WTC11 (cell line): ENCODE results near the gene PTPRN2. TPM values are rescaled to one million over a fixed set of nuclear protein-coding genes. Genes with fewer than 3 reads are reported as not detected.

ENCODE experiments used
- ATAC-seq: fragments of 200-7000 bp; cut with Tn5 transposase; 2 replicates; pipeline ENCODE4 v1.10.0; 2021; ENCODE audit warnings: mild to moderate bottlenecking, moderate library complexity
- CTCF ChIA-PET: fragments of 300-600 bp; sonication (Branson Sonifier 250); formaldehyde crosslinking; loops from one replicate; lab custom pipeline; 2021; ENCODE audit warnings: antibody characterized with exemption; lab: Charles Lee
- POLR2A ChIA-PET: fragments of 350-600 bp; sonication (Branson Sonifier 250); formaldehyde crosslinking; loops from one replicate; lab custom pipeline; 2021; ENCODE audit warnings: antibody characterized with exemption; lab: Charles Lee
- DNase-seq: peaks from one replicate; pipeline ENCODE4 v3.0.0; 2021; ENCODE audit warnings: low spot score
- H3K27ac Mint-ChIP-seq: 2 replicates; pipeline ENCODE4 v1.8.0; 2021; ENCODE audit warnings: mixed read lengths
- H3K27me3 Mint-ChIP-seq: 2 replicates; pipeline ENCODE4 v1.8.0; 2021; ENCODE audit warnings: low read depth, mild to moderate bottlenecking, moderate library complexity, mixed read lengths
- H3K36me3 Mint-ChIP-seq: 2 replicates; pipeline ENCODE4 v1.8.0; 2021; ENCODE audit warnings: mixed read lengths
- H3K4me1 Mint-ChIP-seq: 2 replicates; pipeline ENCODE4 v1.8.0; 2022; ENCODE audit warnings: mixed read lengths
- H3K4me3 Mint-ChIP-seq: 2 replicates; pipeline ENCODE4 v1.8.0; 2021; ENCODE audit warnings: mild to moderate bottlenecking, moderate library complexity, mixed read lengths
- H3K9me3 Mint-ChIP-seq: 2 replicates; pipeline ENCODE4 v1.8.0; 2021; ENCODE audit warnings: mixed read lengths
- CREB1 ChIP-seq: sonication (generic); formaldehyde crosslinking; IDR thresholded peaks from 2 replicates; pipeline ENCODE4 v1.8.0; 2023; ENCODE audit warnings: mild to moderate bottlenecking, missing genetic modification reagents
- ETV6 ChIP-seq: sonication (generic); formaldehyde crosslinking; IDR thresholded peaks from 2 replicates; pipeline ENCODE4 v1.8.1; 2022; ENCODE audit warnings: mild to moderate bottlenecking, missing genetic modification reagents
- GABPB1 ChIP-seq: sonication (generic); formaldehyde crosslinking; IDR thresholded peaks from 2 replicates; pipeline ENCODE4 v1.8.1; 2023; ENCODE audit warnings: mild to moderate bottlenecking, missing genetic modification reagents
- IRF2 ChIP-seq: sonication (generic); formaldehyde crosslinking; IDR thresholded peaks from 2 replicates; pipeline ENCODE4 v1.8.0; 2022; ENCODE audit warnings: low read depth, missing genetic modification reagents, borderline replicate concordance
- JUN ChIP-seq: sonication (generic); formaldehyde crosslinking; IDR thresholded peaks from 2 replicates; pipeline ENCODE4 v1.8.0; 2023; ENCODE audit warnings: mild to moderate bottlenecking, missing genetic modification reagents
- OVOL2 ChIP-seq: fragments of 250-450 bp; sonication (Bioruptor Pico); IDR thresholded peaks from 2 replicates; pipeline ENCODE4 v1.9.0; 2021; ENCODE audit warnings: mild to moderate bottlenecking, borderline replicate concordance
- RELA ChIP-seq: sonication (generic); formaldehyde crosslinking; IDR thresholded peaks from 2 replicates; pipeline ENCODE4 v1.8.1; 2022; ENCODE audit warnings: missing genetic modification reagents, mild to moderate bottlenecking, borderline replicate concordance
- SP1 ChIP-seq: sonication (generic); formaldehyde crosslinking; conservative IDR thresholded peaks from 2 replicates; pipeline ENCODE4 v1.8.1; 2022; ENCODE audit warnings: missing genetic modification reagents
- TEAD1 ChIP-seq: sonication (generic); formaldehyde crosslinking; IDR thresholded peaks from 2 replicates; pipeline ENCODE4 v1.8.0; 2022; ENCODE audit warnings: mild to moderate bottlenecking, missing genetic modification reagents
- TEAD4 ChIP-seq: sonication (generic); formaldehyde crosslinking; IDR thresholded peaks from 2 replicates; pipeline ENCODE4 v1.8.0; 2022; ENCODE audit warnings: mild to moderate bottlenecking, missing genetic modification reagents
- TP53 ChIP-seq: sonication (generic); formaldehyde crosslinking; IDR thresholded peaks from 2 replicates; pipeline ENCODE4 v1.8.1; 2023; ENCODE audit warnings: mild to moderate bottlenecking, missing genetic modification reagents
- ZBTB21 ChIP-seq: sonication (generic); formaldehyde crosslinking; IDR thresholded peaks from 2 replicates; pipeline ENCODE4 v1.8.1; 2023; ENCODE audit warnings: mild to moderate bottlenecking, missing genetic modification reagents, borderline replicate concordance
- ZNF138 ChIP-seq: sonication (generic); formaldehyde crosslinking; conservative IDR thresholded peaks from 2 replicates; pipeline ENCODE4 v1.8.1; 2022; ENCODE audit warnings: mild to moderate bottlenecking, moderate library complexity, missing genetic modification reagents
- ZNF317 ChIP-seq: sonication (generic); formaldehyde crosslinking; IDR thresholded peaks from 2 replicates; pipeline ENCODE4 v1.8.1; 2023; ENCODE audit warnings: low read depth, mild to moderate bottlenecking, moderate library complexity, missing genetic modification reagents, borderline replicate concordance
- ZNF416 ChIP-seq: fragments of 250-450 bp; sonication (Bioruptor Pico); IDR thresholded peaks from 2 replicates; pipeline ENCODE4 v1.9.0; 2021; ENCODE audit warnings: mild to moderate bottlenecking, inconsistent platforms
- total RNA-seq: library from RNA; stranded (reverse); gene quantifications from 3 replicates; pipeline ENCODE4 v1.2.3, GENCODE V29; 2021
- TF ChIP-seq, protein P1 (sequence below): sonication (generic); formaldehyde crosslinking; IDR thresholded peaks from 2 replicates; pipeline ENCODE4 v1.8.0; 2022; ENCODE audit warnings: mild to moderate bottlenecking, missing genetic modification reagents
- TF ChIP-seq, protein P2 (sequence below): sonication (generic); formaldehyde crosslinking; IDR thresholded peaks from 2 replicates; pipeline ENCODE4 v1.8.1; 2023; ENCODE audit warnings: mild to moderate bottlenecking, missing genetic modification reagents
- TF ChIP-seq, protein P3 (sequence below): sonication (generic); formaldehyde crosslinking; IDR thresholded peaks from 2 replicates; pipeline ENCODE4 v1.8.0; 2022; ENCODE audit warnings: mild to moderate bottlenecking, missing genetic modification reagents
- TF ChIP-seq, protein P4 (sequence below): sonication (generic); formaldehyde crosslinking; IDR thresholded peaks from 2 replicates; pipeline ENCODE4 v1.8.1; 2022; ENCODE audit warnings: low read depth, missing genetic modification reagents, borderline replicate concordance
- TF ChIP-seq, protein P5 (sequence below): sonication (generic); formaldehyde crosslinking; IDR thresholded peaks from 2 replicates; pipeline ENCODE4 v1.8.1; 2023; ENCODE audit warnings: mild to moderate bottlenecking, missing genetic modification reagents, moderate library complexity
- TF ChIP-seq, protein P6 (sequence below): sonication (generic); formaldehyde crosslinking; IDR thresholded peaks from 2 replicates; pipeline ENCODE4 v1.8.1; 2022; ENCODE audit warnings: missing genetic modification reagents, borderline replicate concordance

Gene PTPRN2
- total RNA-seq, 1 experiment from 2014 or later: 4.7 TPM

DNA sequence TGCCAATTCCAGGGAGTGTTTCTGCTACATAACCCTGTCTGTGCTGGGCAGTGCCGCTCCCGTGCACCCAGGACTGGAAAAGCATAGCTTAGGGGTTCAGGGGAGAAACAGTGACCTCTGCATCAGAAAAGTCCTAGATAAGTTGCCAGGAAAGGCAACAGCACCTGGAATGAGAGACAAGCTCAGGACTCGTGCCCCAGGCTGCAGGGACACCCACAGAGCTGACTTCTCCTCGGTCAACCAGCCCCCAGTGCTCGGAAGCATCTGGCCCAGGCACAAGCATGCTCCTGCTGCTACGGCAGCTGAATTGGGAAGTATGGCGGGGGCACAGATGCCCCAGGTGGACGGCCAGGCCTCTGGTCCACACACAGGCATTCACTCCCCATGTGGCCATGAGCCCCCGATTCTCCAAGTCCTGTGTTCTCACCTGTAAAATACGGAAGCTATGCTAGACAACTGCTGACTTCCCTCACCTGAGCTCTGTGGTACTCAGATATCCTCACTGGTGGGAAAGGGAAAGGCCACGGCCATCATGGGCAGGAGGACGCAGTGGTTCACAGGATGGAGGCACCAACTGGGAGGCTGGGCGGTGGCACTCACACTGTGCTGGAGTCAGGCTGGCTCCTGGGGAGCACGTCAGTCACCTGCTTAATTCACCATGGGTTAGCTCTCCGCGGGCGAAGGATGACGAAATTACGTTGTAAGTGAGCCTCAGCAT, 220.5 kb downstream of the PTPRN2 start:
- Mint-ChIP-seq H3K4me1 (no peaks in the 10 kb centered on the region), H3K4me3 (no peak overlapping the region), H3K27ac (no peak overlapping the region), H3K36me3 (no peaks in the 10 kb centered on the region), H3K9me3 (peaks cover 11% of the 10 kb centered on the region), H3K27me3 (no peaks in the 10 kb centered on the region; the same call in 1 of the 2 replicates)
- DNase-seq (no peak), ATAC-seq (no peak)
- CTCF ChIA-PET: no interaction called here
- POLR2A ChIA-PET: no interaction called here
- TF ChIP-seq TEAD1 (CRISPR knock-in tag) (no peak), ZNF138 (CRISPR knock-in tag) (no peak), TEAD4 (CRISPR knock-in tag) (no peak)
- TF ChIP-seq, protein P1, sequence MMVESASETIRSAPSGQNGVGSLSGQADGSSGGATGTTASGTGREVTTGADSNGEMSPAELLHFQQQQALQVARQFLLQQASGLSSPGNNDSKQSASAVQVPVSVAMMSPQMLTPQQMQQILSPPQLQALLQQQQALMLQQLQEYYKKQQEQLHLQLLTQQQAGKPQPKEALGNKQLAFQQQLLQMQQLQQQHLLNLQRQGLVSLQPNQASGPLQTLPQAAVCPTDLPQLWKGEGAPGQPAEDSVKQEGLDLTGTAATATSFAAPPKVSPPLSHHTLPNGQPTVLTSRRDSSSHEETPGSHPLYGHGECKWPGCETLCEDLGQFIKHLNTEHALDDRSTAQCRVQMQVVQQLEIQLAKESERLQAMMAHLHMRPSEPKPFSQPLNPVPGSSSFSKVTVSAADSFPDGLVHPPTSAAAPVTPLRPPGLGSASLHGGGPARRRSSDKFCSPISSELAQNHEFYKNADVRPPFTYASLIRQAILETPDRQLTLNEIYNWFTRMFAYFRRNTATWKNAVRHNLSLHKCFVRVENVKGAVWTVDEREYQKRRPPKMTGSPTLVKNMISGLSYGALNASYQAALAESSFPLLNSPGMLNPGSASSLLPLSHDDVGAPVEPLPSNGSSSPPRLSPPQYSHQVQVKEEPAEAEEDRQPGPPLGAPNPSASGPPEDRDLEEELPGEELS (CRISPR knock-in tag): no peak

DNA sequence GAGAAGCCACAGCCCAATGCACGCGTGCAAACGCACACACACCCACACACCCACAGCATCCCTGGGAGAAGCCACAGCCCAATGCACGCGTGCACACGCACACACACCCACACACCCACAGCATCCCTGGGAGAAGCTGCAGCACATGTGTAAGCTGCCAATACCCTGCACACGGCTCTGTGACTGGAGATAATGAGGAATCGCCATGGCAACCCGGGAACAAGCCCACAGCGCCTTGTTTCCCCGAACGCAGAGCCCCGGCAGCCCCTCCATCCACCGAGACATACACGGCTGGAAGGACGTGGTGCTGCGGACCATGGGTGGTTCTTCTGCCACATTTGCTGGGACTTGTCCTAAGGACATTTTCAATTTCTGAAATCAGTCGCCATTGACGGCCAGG, 221.3 kb downstream of the PTPRN2 start:
- Mint-ChIP-seq H3K36me3 (no peaks in the 10 kb centered on the region), H3K27me3 (peaks cover 2% of the 10 kb centered on the region), H3K9me3 (peaks cover 11% of the 10 kb centered on the region), H3K4me3 (no peak overlapping the region), H3K4me1 (no peaks in the 10 kb centered on the region), H3K27ac (no peak overlapping the region)
- ATAC-seq: no peak
- CTCF ChIA-PET: no interaction called here
- POLR2A ChIA-PET: no interaction called here
- no peak for TF ChIP-seq ZNF416
- TF ChIP-seq TEAD1 (CRISPR knock-in tag): no peak
- TF ChIP-seq ZBTB21 (CRISPR knock-in tag): no peak
- TF ChIP-seq RELA: no peak
- TF ChIP-seq TP53 (CRISPR knock-in tag): no peak
- TF ChIP-seq, protein P2, sequence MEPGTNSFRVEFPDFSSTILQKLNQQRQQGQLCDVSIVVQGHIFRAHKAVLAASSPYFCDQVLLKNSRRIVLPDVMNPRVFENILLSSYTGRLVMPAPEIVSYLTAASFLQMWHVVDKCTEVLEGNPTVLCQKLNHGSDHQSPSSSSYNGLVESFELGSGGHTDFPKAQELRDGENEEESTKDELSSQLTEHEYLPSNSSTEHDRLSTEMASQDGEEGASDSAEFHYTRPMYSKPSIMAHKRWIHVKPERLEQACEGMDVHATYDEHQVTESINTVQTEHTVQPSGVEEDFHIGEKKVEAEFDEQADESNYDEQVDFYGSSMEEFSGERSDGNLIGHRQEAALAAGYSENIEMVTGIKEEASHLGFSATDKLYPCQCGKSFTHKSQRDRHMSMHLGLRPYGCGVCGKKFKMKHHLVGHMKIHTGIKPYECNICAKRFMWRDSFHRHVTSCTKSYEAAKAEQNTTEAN (CRISPR knock-in tag): no peak
- TF ChIP-seq, protein P3, sequence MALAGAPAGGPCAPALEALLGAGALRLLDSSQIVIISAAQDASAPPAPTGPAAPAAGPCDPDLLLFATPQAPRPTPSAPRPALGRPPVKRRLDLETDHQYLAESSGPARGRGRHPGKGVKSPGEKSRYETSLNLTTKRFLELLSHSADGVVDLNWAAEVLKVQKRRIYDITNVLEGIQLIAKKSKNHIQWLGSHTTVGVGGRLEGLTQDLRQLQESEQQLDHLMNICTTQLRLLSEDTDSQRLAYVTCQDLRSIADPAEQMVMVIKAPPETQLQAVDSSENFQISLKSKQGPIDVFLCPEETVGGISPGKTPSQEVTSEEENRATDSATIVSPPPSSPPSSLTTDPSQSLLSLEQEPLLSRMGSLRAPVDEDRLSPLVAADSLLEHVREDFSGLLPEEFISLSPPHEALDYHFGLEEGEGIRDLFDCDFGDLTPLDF (CRISPR knock-in tag): no peak
- no peak for TF ChIP-seq ZNF317
- TF ChIP-seq IRF2: no peak
- TF ChIP-seq ETV6 (CRISPR knock-in tag): no peak
- TF ChIP-seq, protein P4, sequence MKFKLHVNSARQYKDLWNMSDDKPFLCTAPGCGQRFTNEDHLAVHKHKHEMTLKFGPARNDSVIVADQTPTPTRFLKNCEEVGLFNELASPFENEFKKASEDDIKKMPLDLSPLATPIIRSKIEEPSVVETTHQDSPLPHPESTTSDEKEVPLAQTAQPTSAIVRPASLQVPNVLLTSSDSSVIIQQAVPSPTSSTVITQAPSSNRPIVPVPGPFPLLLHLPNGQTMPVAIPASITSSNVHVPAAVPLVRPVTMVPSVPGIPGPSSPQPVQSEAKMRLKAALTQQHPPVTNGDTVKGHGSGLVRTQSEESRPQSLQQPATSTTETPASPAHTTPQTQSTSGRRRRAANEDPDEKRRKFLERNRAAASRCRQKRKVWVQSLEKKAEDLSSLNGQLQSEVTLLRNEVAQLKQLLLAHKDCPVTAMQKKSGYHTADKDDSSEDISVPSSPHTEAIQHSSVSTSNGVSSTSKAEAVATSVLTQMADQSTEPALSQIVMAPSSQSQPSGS (CRISPR knock-in tag): no peak
- no peak for DNase-seq

DNA sequence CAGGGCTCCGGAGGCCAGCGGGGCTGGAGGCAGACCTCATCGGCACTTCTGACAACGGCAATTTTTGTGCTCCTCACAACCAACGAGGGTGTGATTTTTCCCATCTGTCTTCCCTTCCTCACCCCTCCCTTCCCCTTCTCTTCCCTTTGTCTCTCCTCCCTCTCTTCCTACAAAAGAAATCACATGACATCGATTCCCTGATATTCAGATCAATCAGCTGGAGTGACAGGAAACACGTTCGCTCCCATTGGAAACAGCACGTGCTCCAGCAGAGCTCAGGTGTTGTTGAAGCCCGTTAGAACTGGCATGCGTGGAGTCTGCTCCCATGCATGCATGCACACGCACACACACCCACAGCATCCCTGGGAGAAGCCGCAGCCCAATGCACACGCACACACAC, 222.4 kb downstream of the PTPRN2 start:
- H3K4me1 Mint-ChIP-seq: no peaks in the 10 kb centered on the region
- DNase-seq (no peak), ATAC-seq (no peak)
- H3K36me3 Mint-ChIP-seq: no peaks in the 10 kb centered on the region
- peaks cover 11% of the 10 kb centered on the region for H3K9me3 Mint-ChIP-seq
- ChIA-PET CTCF (no interaction called here), POLR2A (no interaction called here)
- H3K27me3 Mint-ChIP-seq: peaks cover 3% of the 10 kb centered on the region
- H3K27ac Mint-ChIP-seq: no peak overlapping the region
- H3K4me3 Mint-ChIP-seq: no peak overlapping the region
- no peak for TF ChIP-seq GABPB1
- no peak for TF ChIP-seq CREB1 (CRISPR knock-in tag)
- no peak for TF ChIP-seq SP1 (CRISPR knock-in tag)
- TF ChIP-seq, protein P5, sequence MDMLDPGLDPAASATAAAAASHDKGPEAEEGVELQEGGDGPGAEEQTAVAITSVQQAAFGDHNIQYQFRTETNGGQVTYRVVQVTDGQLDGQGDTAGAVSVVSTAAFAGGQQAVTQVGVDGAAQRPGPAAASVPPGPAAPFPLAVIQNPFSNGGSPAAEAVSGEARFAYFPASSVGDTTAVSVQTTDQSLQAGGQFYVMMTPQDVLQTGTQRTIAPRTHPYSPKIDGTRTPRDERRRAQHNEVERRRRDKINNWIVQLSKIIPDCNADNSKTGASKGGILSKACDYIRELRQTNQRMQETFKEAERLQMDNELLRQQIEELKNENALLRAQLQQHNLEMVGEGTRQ (CRISPR knock-in tag): no peak
- no peak for TF ChIP-seq ZBTB21 (CRISPR knock-in tag)
- no peak for TF ChIP-seq OVOL2 (CRISPR knock-in tag)
- TF ChIP-seq JUN (CRISPR knock-in tag): no peak
- TF ChIP-seq, protein P6, sequence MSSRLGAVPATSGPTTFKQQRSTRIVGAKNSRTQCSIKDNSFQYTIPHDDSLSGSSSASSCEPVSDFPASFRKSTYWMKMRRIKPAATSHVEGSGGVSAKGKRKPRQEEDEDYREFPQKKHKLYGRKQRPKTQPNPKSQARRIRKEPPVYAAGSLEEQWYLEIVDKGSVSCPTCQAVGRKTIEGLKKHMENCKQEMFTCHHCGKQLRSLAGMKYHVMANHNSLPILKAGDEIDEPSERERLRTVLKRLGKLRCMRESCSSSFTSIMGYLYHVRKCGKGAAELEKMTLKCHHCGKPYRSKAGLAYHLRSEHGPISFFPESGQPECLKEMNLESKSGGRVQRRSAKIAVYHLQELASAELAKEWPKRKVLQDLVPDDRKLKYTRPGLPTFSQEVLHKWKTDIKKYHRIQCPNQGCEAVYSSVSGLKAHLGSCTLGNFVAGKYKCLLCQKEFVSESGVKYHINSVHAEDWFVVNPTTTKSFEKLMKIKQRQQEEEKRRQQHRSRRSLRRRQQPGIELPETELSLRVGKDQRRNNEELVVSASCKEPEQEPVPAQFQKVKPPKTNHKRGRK (CRISPR knock-in tag): no peak
